ENCODE data around the gene HRAS. TPM values are rescaled to one million over a fixed set of nuclear protein-coding genes. Genes with fewer than 3 reads are reported as not detected.
A peak's percentile ranks its signal among the peaks of the same experiment; 100 is the strongest.

The HRAS gene
- total and polyA plus RNA-seq, 2 of the 13 experiments (the other 11 are each of a cell fraction or from before 2014, with no cell fraction given) = 32.9 to 50.0 TPM

DNA sequence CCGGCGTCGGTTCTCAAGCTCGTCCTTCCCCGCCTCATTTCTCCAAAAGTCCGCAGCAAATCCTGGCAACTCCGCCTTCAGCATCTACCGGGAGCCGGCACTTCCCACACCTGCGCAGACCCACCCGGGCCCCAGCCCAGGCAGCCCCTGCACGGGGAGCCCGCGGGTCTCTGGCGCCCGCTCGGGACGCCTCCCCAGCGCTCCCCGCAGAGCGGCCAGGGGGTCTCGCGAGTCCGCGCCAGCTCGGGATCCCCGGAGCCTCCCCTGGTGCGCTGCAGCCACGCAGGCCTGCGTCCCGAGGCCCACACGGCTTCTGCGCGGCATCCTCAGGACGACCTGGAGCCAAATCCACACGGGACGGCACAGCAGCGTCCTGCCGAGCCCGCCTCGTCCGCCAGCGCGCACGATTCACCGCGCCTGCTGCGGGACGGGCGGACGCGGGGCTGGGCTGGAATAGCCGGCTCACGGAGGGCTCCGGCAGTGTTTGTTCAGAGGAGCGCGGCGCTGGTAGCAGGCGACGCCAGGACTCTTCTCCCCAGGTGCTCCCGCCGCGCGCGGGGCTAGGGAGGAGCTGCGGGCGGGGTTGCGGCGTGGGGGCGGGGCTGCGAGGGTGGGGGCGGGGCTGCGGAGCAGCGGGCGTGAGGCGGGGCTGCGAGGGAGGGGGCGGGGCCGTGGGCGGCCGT, 40.1 kb upstream of the HRAS start (continued):
- TF ChIP-seq ISL2 (CRISPR knock-in tag; IDR thresholded peaks at IDR 0.05) (0 out of 2 replicates have a peak, but pooled peaks have one; percentile 25), AGO1 (IDR thresholded peaks at IDR 0.05; ENCODE audit: low read depth, low read length, poor library complexity, severe bottlenecking) (no peak), ZNF446 (CRISPR knock-in tag; IDR thresholded peaks at IDR 0.05) (0 out of 2 replicates have a peak, but pooled peaks have one; percentile 33), ZNF772 (CRISPR knock-in tag; IDR thresholded peaks at IDR 0.05) (no peak), ZNF605 (CRISPR knock-in tag; IDR thresholded peaks at IDR 0.05) (no peak), ZNF451 (CRISPR knock-in tag; IDR thresholded peaks at IDR 0.05) (no peak), HMGA1 (CRISPR knock-in tag; conservative IDR thresholded peaks at IDR 0.05) (no peak), ZNF350 (CRISPR knock-in tag; IDR thresholded peaks at IDR 0.05; ENCODE audit: borderline replicate concordance, low read depth) (no peak), ZNF296 (CRISPR knock-in tag; conservative IDR thresholded peaks at IDR 0.05) (no peak), ZNF383 (CRISPR knock-in tag; IDR thresholded peaks at IDR 0.05; ENCODE audit: borderline replicate concordance) (no peak), TCF7 (IDR thresholded peaks at IDR 0.05; ENCODE audit: low read depth) (no peak), MAFK (conservative IDR thresholded peaks at IDR 0.05 in 1 of 2, IDR thresholded peaks at IDR 0.05 in 1 of 2; ENCODE audit: low read length in 2 of 2) (no peak)
- TF ChIP-seq, protein P1, sequence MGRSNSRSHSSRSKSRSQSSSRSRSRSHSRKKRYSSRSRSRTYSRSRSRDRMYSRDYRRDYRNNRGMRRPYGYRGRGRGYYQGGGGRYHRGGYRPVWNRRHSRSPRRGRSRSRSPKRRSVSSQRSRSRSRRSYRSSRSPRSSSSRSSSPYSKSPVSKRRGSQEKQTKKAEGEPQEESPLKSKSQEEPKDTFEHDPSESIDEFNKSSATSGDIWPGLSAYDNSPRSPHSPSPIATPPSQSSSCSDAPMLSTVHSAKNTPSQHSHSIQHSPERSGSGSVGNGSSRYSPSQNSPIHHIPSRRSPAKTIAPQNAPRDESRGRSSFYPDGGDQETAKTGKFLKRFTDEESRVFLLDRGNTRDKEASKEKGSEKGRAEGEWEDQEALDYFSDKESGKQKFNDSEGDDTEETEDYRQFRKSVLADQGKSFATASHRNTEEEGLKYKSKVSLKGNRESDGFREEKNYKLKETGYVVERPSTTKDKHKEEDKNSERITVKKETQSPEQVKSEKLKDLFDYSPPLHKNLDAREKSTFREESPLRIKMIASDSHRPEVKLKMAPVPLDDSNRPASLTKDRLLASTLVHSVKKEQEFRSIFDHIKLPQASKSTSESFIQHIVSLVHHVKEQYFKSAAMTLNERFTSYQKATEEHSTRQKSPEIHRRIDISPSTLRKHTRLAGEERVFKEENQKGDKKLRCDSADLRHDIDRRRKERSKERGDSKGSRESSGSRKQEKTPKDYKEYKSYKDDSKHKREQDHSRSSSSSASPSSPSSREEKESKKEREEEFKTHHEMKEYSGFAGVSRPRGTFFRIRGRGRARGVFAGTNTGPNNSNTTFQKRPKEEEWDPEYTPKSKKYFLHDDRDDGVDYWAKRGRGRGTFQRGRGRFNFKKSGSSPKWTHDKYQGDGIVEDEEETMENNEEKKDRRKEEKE (IDR thresholded peaks at IDR 0.05) = no peak
- TF ChIP-seq, protein P2, sequence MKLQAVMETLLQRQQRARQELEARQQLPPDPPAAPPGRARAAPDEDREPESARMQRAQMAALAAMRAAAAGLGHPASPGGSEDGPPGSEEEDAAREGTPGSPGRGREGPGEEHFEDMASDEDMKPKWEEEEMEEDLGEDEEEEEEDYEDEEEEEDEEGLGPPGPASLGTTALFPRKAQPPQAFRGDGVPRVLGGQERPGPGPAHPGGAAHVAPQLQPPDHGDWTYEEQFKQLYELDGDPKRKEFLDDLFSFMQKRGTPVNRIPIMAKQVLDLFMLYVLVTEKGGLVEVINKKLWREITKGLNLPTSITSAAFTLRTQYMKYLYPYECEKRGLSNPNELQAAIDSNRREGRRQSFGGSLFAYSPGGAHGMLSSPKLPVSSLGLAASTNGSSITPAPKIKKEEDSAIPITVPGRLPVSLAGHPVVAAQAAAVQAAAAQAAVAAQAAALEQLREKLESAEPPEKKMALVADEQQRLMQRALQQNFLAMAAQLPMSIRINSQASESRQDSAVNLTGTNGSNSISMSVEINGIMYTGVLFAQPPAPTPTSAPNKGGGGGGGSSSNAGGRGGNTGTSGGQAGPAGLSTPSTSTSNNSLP (IDR thresholded peaks at IDR 0.05; ENCODE audit: low read depth, low read length) = no peak
- TF ChIP-seq, protein P3, sequence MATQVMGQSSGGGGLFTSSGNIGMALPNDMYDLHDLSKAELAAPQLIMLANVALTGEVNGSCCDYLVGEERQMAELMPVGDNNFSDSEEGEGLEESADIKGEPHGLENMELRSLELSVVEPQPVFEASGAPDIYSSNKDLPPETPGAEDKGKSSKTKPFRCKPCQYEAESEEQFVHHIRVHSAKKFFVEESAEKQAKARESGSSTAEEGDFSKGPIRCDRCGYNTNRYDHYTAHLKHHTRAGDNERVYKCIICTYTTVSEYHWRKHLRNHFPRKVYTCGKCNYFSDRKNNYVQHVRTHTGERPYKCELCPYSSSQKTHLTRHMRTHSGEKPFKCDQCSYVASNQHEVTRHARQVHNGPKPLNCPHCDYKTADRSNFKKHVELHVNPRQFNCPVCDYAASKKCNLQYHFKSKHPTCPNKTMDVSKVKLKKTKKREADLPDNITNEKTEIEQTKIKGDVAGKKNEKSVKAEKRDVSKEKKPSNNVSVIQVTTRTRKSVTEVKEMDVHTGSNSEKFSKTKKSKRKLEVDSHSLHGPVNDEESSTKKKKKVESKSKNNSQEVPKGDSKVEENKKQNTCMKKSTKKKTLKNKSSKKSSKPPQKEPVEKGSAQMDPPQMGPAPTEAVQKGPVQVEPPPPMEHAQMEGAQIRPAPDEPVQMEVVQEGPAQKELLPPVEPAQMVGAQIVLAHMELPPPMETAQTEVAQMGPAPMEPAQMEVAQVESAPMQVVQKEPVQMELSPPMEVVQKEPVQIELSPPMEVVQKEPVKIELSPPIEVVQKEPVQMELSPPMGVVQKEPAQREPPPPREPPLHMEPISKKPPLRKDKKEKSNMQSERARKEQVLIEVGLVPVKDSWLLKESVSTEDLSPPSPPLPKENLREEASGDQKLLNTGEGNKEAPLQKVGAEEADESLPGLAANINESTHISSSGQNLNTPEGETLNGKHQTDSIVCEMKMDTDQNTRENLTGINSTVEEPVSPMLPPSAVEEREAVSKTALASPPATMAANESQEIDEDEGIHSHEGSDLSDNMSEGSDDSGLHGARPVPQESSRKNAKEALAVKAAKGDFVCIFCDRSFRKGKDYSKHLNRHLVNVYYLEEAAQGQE (IDR thresholded peaks at IDR 0.05; ENCODE audit: borderline replicate concordance in 1 of 2, low read depth in 1 of 2, low read length in 2 of 2) = no peak
- TF ChIP-seq, protein P4, sequence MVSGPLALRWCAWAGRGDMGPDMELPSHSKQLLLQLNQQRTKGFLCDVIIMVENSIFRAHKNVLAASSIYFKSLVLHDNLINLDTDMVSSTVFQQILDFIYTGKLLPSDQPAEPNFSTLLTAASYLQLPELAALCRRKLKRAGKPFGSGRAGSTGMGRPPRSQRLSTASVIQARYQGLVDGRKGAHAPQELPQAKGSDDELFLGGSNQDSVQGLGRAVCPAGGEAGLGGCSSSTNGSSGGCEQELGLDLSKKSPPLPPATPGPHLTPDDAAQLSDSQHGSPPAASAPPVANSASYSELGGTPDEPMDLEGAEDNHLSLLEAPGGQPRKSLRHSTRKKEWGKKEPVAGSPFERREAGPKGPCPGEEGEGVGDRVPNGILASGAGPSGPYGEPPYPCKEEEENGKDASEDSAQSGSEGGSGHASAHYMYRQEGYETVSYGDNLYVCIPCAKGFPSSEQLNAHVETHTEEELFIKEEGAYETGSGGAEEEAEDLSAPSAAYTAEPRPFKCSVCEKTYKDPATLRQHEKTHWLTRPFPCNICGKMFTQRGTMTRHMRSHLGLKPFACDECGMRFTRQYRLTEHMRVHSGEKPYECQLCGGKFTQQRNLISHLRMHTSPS (CRISPR knock-in tag; IDR thresholded peaks at IDR 0.05; ENCODE audit: low read depth) = no peak
